ENCODE results near the gene NEK9.

The NEK9 gene

GRCh38 chr14:75047506-75047905 lies 79.3 kb downstream of the NEK9 start:
- no peak for DNase-seq (ENCODE audit: low read depth)
- TF ChIP-seq CTCF (IDR thresholded peaks at IDR 0.05; ENCODE audit: insufficient read depth, low read depth, low read length, missing control alignments) = no peak
- H3K4me3 ChIP-seq (ENCODE audit: low read length) = no peak overlapping the region

GRCh38 chr14:75046899-75047298 lies 79.9 kb downstream of the NEK9 start:
- DNase-seq (ENCODE audit: low read depth) = no peak
- no peak for TF ChIP-seq CTCF (IDR thresholded peaks at IDR 0.05; ENCODE audit: insufficient read depth, low read depth, low read length, missing control alignments)
- no peak overlapping the region for H3K4me3 ChIP-seq (ENCODE audit: low read length)

GRCh38 chr14:75046275-75046674 lies 80.6 kb downstream of the NEK9 start:
- TF ChIP-seq CTCF (IDR thresholded peaks at IDR 0.05; ENCODE audit: insufficient read depth, low read depth, low read length, missing control alignments) = no peak
- no peak overlapping the region for H3K4me3 ChIP-seq (ENCODE audit: low read length)
- no peak for DNase-seq (ENCODE audit: low read depth)

- TF ChIP-seq CTCF (IDR thresholded peaks at IDR 0.05; ENCODE audit: insufficient read depth, low read depth, low read length, missing control alignments) = no peak
- H3K4me3 ChIP-seq (ENCODE audit: low read length) = no peak overlapping the region
- DNase-seq (ENCODE audit: low read depth) = no peak
Measured at GRCh38 chr14:75044752-75045151, 82.1 kb downstream of the NEK9 start.

GRCh38 chr14:75044322-75044721 lies 82.5 kb downstream of the NEK9 start:
- DNase-seq (ENCODE audit: low read depth) = peak; percentile 61
- TF ChIP-seq CTCF (IDR thresholded peaks at IDR 0.05; ENCODE audit: insufficient read depth, low read depth, low read length, missing control alignments) = no peak
- no peak overlapping the region for H3K4me3 ChIP-seq (ENCODE audit: low read length)

GRCh38 chr14:75042035-75042434 lies 84.8 kb downstream of the NEK9 start:
- H3K4me3 ChIP-seq (ENCODE audit: low read length) = no peak overlapping the region
- DNase-seq (ENCODE audit: low read depth) = no peak
- TF ChIP-seq CTCF (IDR thresholded peaks at IDR 0.05; ENCODE audit: insufficient read depth, low read depth, low read length, missing control alignments) = no peak

- TF ChIP-seq CTCF (IDR thresholded peaks at IDR 0.05; ENCODE audit: insufficient read depth, low read depth, low read length, missing control alignments) = no peak
- no peak for DNase-seq (ENCODE audit: low read depth)
- H3K4me3 ChIP-seq (ENCODE audit: low read length) = no peak overlapping the region
Measured at GRCh38 chr14:75041613-75042012, 85.2 kb downstream of the NEK9 start.

Data from epithelial cell of esophagus (primary cell).